ENCODE measurements around the gene LPP. TPM values are rescaled to one million over a fixed set of nuclear protein-coding genes. Genes with fewer than 3 reads are reported as not detected.

Gene LPP
- total and polyA plus RNA-seq, 10 of the 15 experiments (the other 5 are each of a cell fraction or from before 2014, with no cell fraction given), result under 0.01 to 0.62 (median 0.03) TPM

GRCh38 chr3:188188911-188189310, 35.0 kb downstream of the LPP start (continued):
- TF ChIP-seq REST (IDR thresholded peaks at IDR 0.05; ENCODE audit: low read depth, low read length) (no peak), PBX3 (IDR thresholded peaks at IDR 0.05; ENCODE audit: insufficient replicate concordance, low read depth, low read length) (no peak), HDGF (IDR thresholded peaks at IDR 0.05) (no peak), POLR2AphosphoS5 (IDR thresholded peaks at IDR 0.05; ENCODE audit: low read length) (no peak), CEBPZ (IDR thresholded peaks at IDR 0.05; ENCODE audit: low read depth, low read length) (no peak), CHD2 (IDR thresholded peaks at IDR 0.05; ENCODE audit: borderline replicate concordance, low read depth, low read length) (no peak), CBFB (IDR thresholded peaks at IDR 0.05; ENCODE audit: low read depth) (no peak), PML (IDR thresholded peaks at IDR 0.05; ENCODE audit: low read length) (no peak), FOXM1 (IDR thresholded peaks at IDR 0.05; ENCODE audit: low read depth, low read length) (no peak), SMAD5 (IDR thresholded peaks at IDR 0.05; ENCODE audit: low read depth) (no peak), ESRRA (IDR thresholded peaks at IDR 0.05; ENCODE audit: low read length) (no peak), ZSCAN29 (IDR thresholded peaks at IDR 0.05) (no peak), ZNF592 (IDR thresholded peaks at IDR 0.05) (no peak)

All from GM12878 (cell line).